K562 (cell line): ENCODE results near the gene PACS1. TPM values are rescaled to one million over a fixed set of nuclear protein-coding genes. Genes with fewer than 3 reads are reported as not detected.

Source experiments
- ATAC-seq: fragments of 200-7000 bp; cut with Tn5 transposase; 3 replicates; pipeline ENCODE4 v1.9.1; 2020; ENCODE audit warnings: moderate library complexity
- BruUV-seq: library from RNA; stranded (reverse); fragments of 400-500 nt; replicated peaks from 2 replicates; lab custom pipeline; 2021; lab: Mats Ljungman, UMichigan
- CTCF ChIA-PET: fragments of 300-600 bp; formaldehyde crosslinking; extraction: SDS; loops from one replicate; lab custom pipeline; 2021; ENCODE audit warnings: low intra/inter-chr PET ratio; lab: Yijun Ruan, JAX
- POLR2A ChIA-PET: fragments of 300-600, 350-650 bp; sonication (Branson Sonifier 250); formaldehyde crosslinking; extraction: SDS; loops from one replicate; lab custom pipeline; 2021; ENCODE audit warnings: antibody characterized with exemption, inconsistent platforms; lab: Yijun Ruan, JAX
- DNase-seq, 4 experiments: peaks; one replicate each; pipeline versions ENCODE4 v3.0.0 to v3.0.0-alpha.2; 2011 to 2018; ENCODE audit warnings: low spot score in 3 of 4, mixed read lengths in 3 of 4; ENCODE audit errors: extremely low read depth in 1 of 4
- FAIRE-seq: peaks from 2 replicates; lab custom pipeline; 2011; peaks lifted over from hg19 to GRCh38; lab: Jason Lieb, UNC
- H2AFZ ChIP-seq: 2 replicates; pipeline ENCODE4 v1.6.0; 2011; ENCODE audit warnings: low read depth, low read length, control low read depth, inconsistent platforms
- H3K27ac ChIP-seq: fragments of 200-600 bp; 3 replicates; pipeline ENCODE4 v1.8.0; 2011; ENCODE audit warnings: low read depth, mild to moderate bottlenecking, control low read depth, inconsistent platforms, low read length, moderate library complexity, mixed read lengths; ENCODE audit errors: extremely low read depth
- H3K27me3 ChIP-seq, 2 experiments: fragments of 300-600 bp in 1 of 2; 2 replicates in 1 of 2; 3 replicates in 1 of 2; pipeline versions ENCODE4 v1.6.0 to v1.8.0; 2011; ENCODE audit warnings: inconsistent platforms in 2 of 2, low read length in 2 of 2, mild to moderate bottlenecking in 1 of 2, mixed read lengths in 1 of 2, moderate library complexity in 1 of 2; ENCODE audit not compliant: control insufficient read depth in 2 of 2, insufficient read depth in 2 of 2
- H3K36me3 ChIP-seq: fragments of 300-600 bp; 3 replicates; pipeline ENCODE4 v1.8.0; 2011; ENCODE audit warnings: mild to moderate bottlenecking, low read length, inconsistent platforms; ENCODE audit not compliant: control insufficient read depth, insufficient read depth
- H3K4me1 ChIP-seq, 2 experiments: fragments of 200-600 bp in 1 of 2; replicated peaks in 1 of 2; 2 replicates in 1 of 2; 3 replicates in 1 of 2; pipeline versions ENCODE4 v1.5.1 to v1.8.0; 2011; ENCODE audit warnings: inconsistent platforms in 2 of 2, low read length in 2 of 2, mild to moderate bottlenecking in 1 of 2, mixed read lengths in 1 of 2, moderate library complexity in 1 of 2; ENCODE audit not compliant: control insufficient read depth in 2 of 2, insufficient read depth in 2 of 2
- H3K4me2 ChIP-seq: 2 replicates; pipeline ENCODE4 v1.6.1; 2011; ENCODE audit warnings: low read length, control low read depth, inconsistent platforms, mixed read lengths; ENCODE audit not compliant: insufficient read depth
- H3K4me3 ChIP-seq: fragments of 200-600 bp; sonication (generic), shearing (Covaris generic); 2 replicates; pipeline ENCODE4 v1.5.1; 2016; ENCODE audit warnings: control low read depth, inconsistent platforms
- H3K79me2 ChIP-seq: fragments of 200-600 bp; 3 replicates; pipeline ENCODE4 v1.8.0; 2011; ENCODE audit warnings: low read length, inconsistent platforms; ENCODE audit not compliant: control insufficient read depth, insufficient read depth
- H3K9ac ChIP-seq, 2 experiments: 2 replicates each; pipeline versions ENCODE4 v1.6.0 to v1.6.1; 2011; ENCODE audit warnings: low read depth in 2 of 2, low read length in 2 of 2, control low read depth in 1 of 2, inconsistent platforms in 1 of 2, mild to moderate bottlenecking in 1 of 2, mixed read lengths in 1 of 2; ENCODE audit not compliant: insufficient read depth in 1 of 2
- H3K9me1 ChIP-seq: one replicate; pipeline ENCODE4 v1.6.0; 2011; ENCODE audit warnings: inconsistent platforms, mild to moderate bottlenecking, low read length, moderate library complexity; ENCODE audit not compliant: control insufficient read depth, insufficient read depth
- H3K9me3 ChIP-seq: replicated peaks from 2 replicates; pipeline ENCODE4 v1.5.1; 2011; ENCODE audit warnings: low read depth, low read length, inconsistent platforms; ENCODE audit not compliant: control insufficient read depth, insufficient read depth
- H4K20me1 ChIP-seq: replicated peaks from 2 replicates; pipeline ENCODE4 v1.6.1; 2011; ENCODE audit warnings: low read length, inconsistent platforms, mixed read lengths; ENCODE audit not compliant: control insufficient read depth, insufficient read depth
- DPF2 ChIP-seq: fragments of 450-650 bp; IDR thresholded peaks from 2 replicates; pipeline ENCODE4 v1.6.1; 2016
- FOS ChIP-seq: IDR thresholded peaks from 3 replicates; pipeline ENCODE4 v1.6.1; 2011; ENCODE audit not compliant: insufficient read length; ENCODE audit errors: extremely low read depth
- FOXA3 ChIP-seq, 2 experiments: fragments of 450-650 bp in 1 of 2; sonication (generic) in 1 of 2; formaldehyde crosslinking; IDR thresholded peaks in 1 of 2; conservative IDR thresholded peaks in 1 of 2; 2 replicates each; pipeline versions ENCODE4 v1.4.0 to v1.8.0; 2020 to 2022; ENCODE audit warnings: mild to moderate bottlenecking in 2 of 2, missing genetic modification reagents in 1 of 2
- HMG20A ChIP-seq: fragments of 450-650 bp; formaldehyde crosslinking; conservative IDR thresholded peaks from 2 replicates; pipeline ENCODE4 v1.4.0; 2020; ENCODE audit warnings: mild to moderate bottlenecking, mixed read lengths
- SMAD3 ChIP-seq: fragments of 450-650 bp; formaldehyde crosslinking; conservative IDR thresholded peaks from 2 replicates; pipeline ENCODE4 v1.4.0; 2020; ENCODE audit warnings: mild to moderate bottlenecking
- SPI1 ChIP-seq: IDR thresholded peaks from 2 replicates; pipeline ENCODE4 v1.6.1; 2011; ENCODE audit warnings: low read depth, low read length, control low read depth, borderline replicate concordance
- SRF ChIP-seq, 2 experiments: fragments of 250-450, 450-650 bp in 1 of 2; sonication (Bioruptor Pico) in 1 of 2; sonication (generic) in 1 of 2; formaldehyde crosslinking; IDR thresholded peaks; 2 replicates each; pipeline versions ENCODE4 v1.5.0 to v1.5.1; 2020 to 2022; ENCODE audit warnings: mild to moderate bottlenecking in 1 of 2, missing genetic modification reagents in 1 of 2
- ZNF217 ChIP-seq: sonication (generic); formaldehyde crosslinking; IDR thresholded peaks from 2 replicates; pipeline ENCODE4 v1.8.0; 2022; ENCODE audit warnings: mild to moderate bottlenecking, missing genetic modification reagents
- ZNF644 ChIP-seq: fragments of 200-800 bp; sonication (Bioruptor generic); IDR thresholded peaks from 2 replicates; pipeline ENCODE4 v1.6.1; 2016; ENCODE audit warnings: low read depth, missing genetic modification characterization, missing compliant biosample characterization
- ZSCAN29 ChIP-seq: fragments of 450-650 bp; IDR thresholded peaks from 2 replicates; pipeline ENCODE4 v1.6.1; 2017
- WGBS: fragments of 100-300 bp; shearing (Covaris generic); methylation state at CpG from one replicate; pipeline ENCODE4 v1.1.6; 2016; ENCODE audit warnings: low coverage, mixed read lengths; ENCODE audit not compliant: insufficient coverage; ENCODE audit errors: missing lambda C conversion rate; 5-methylcytosine and 5-hydroxymethylcytosine counted together
- in situ Hi-C: fragments of 300-500 bp; cut with MboI; formaldehyde crosslinking; loops from 4 replicates; pipeline ENCODE4 v1.15.0; 2018; ENCODE audit warnings: inconsistent platforms, mixed read lengths
- intact Hi-C: fragments of 100-400 bp; cut with micrococcal nuclease; formaldehyde crosslinking; loops from 2 replicates; pipeline ENCODE4 v1.14.2; 2022
- polyA plus RNA-seq, 8 experiments: library from polyadenylated mRNA; depleted of rRNA in 4 of 8; stranded (reverse) in 5 of 8; unstranded in 3 of 8; fragments of >200 nt; fragmentation: Nextera tagmentation in 2 of 8; fragmentation: Illumina TruSeq in 1 of 8; extraction: Ambion mirVana in 2 of 8; extraction: Trizol in 1 of 8; gene quantifications; 2 replicates each; pipeline versions ENCODE4 v1.2.1 to v1.2.3, GENCODE V29; 2011 to 2014; ENCODE audit warnings: inconsistent platforms in 1 of 8, missing spikeins in 1 of 8
- total RNA-seq, 7 experiments: library from RNA; depleted of rRNA in 6 of 7; stranded (reverse); fragments of >200 nt in 6 of 7; fragmentation: Illumina TruSeq in 2 of 7; extraction: Trizol in 2 of 7; gene quantifications; 2 replicates each; pipeline versions ENCODE4 v1.2.1 to v1.2.3, GENCODE V29; 2011 to 2021; ENCODE audit warnings: low replicate concordance in 1 of 7
- TF ChIP-seq, protein P1 (sequence below): sonication (generic); formaldehyde crosslinking; IDR thresholded peaks from 2 replicates; pipeline ENCODE4 v1.8.1; 2023; ENCODE audit warnings: mild to moderate bottlenecking, missing genetic modification reagents

Gene PACS1
- total and polyA plus RNA-seq, 9 of the 15 experiments (the other 6 are each of a cell fraction or from before 2014, with no cell fraction given), result 0.34 to 28.1 (median 8.5) TPM

DNA sequence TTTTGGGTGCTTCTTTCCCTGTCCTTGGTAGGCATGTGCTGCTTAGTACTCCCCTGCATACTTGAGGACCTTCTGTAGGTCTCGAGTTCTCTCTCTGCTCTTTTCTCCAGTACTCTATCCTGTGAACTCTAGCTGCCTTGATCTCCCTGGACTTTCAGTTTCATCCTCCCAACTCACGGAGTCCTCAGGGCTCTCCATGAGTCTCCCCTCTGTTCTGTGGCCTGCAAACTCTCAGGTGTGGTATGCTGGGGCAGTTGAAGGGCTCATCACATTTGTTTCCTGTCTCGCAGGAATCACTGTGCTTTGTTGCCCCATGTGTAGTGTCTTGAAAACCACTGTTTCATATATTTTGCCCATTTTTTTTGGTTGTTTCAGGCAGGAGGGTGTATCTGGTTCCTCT is 3.3 kb upstream of the PACS1 start (continued):
- TF ChIP-seq, protein P1, sequence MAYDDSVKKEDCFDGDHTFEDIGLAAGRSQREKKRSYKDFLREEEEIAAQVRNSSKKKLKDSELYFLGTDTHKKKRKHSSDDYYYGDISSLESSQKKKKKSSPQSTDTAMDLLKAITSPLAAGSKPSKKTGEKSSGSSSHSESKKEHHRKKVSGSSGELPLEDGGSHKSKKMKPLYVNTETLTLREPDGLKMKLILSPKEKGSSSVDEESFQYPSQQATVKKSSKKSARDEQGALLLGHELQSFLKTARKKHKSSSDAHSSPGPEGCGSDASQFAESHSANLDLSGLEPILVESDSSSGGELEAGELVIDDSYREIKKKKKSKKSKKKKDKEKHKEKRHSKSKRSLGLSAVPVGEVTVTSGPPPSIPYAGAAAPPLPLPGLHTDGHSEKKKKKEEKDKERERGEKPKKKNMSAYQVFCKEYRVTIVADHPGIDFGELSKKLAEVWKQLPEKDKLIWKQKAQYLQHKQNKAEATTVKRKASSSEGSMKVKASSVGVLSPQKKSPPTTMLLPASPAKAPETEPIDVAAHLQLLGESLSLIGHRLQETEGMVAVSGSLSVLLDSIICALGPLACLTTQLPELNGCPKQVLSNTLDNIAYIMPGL, result no peak
- TF ChIP-seq FOXA3 (CRISPR knock-in tag; conservative IDR thresholded peaks at IDR 0.05 in 1 of 2, IDR thresholded peaks at IDR 0.05 in 1 of 2), result no peak
- TF ChIP-seq, all 486 proteins: peak for 0

DNA sequence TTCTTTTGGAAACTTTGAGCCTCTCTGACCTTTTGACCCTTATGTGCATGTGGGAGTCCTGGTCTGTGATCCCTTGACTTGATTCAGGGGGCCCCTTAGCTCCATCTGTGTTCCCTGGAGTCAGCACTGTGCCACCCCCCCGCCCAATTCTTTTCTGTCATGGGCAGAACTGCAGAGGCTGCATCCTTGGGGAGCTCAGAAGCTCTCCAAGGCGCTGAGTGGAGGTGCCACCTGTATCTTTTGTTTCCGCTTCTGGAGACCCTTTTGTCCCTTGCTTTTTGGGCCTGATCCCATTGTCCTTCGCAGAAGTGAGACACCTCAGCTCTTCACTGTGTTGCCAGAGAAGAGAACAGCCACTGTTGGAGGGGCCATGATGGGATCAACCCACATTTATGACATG is 2.4 kb upstream of the PACS1 start:
- TF ChIP-seq ZNF644 (tag) (no peak), ZSCAN29 (no peak), ZNF217 (no peak), SRF (CRISPR knock-in tag; IDR thresholded peaks at IDR 0.05) (no peak), HMG20A (CRISPR knock-in tag) (no peak), FOS (no peak), SPI1 (no peak), DPF2 (no peak), SMAD3 (CRISPR knock-in tag) (no peak)
- WGBS, result 78% methylated on average over 4 of the region's 4 CpGs
- Histone ChIP-seq H3K27me3 (no peaks in the 10 kb centered on the region), H3K4me1 (peaks cover 19 to 31% of the 10 kb centered on the region in 2 experiments), H3K4me2 (no peak overlapping the region), H4K20me1 (peaks cover 4% of the 10 kb centered on the region; the same call in 1 of the 2 replicates), H3K27ac (peak overlapping the region; percentile 39; the same call in 2 of the 3 replicates), H3K9ac (peak overlapping the region in 1 of 2 experiments; percentile 19; a peak in 1 of 4 replicates), H3K9me3 (no peaks in the 10 kb centered on the region), H3K9me1 (no peaks in the 10 kb centered on the region), H3K79me2 (peaks cover 29% of the 10 kb centered on the region), H3K36me3 (peaks cover 69% of the 10 kb centered on the region), H2AFZ (no peak overlapping the region), H3K4me3 (no peak overlapping the region)
- ChIA-PET CTCF (no interaction called here), POLR2A (interaction anchor here (0.6 to 5.3 kb wide), 5 partner anchors 8 to 208 kb away, joined by 3 to 47 read pairs (median 8); partner anchors contain the start of gene SF3B2)
- BruUV-seq, result no TSS peak
- in situ Hi-C loops, result no loop called here
- intact Hi-C loops, result loop anchor here (5.0 kb wide), 1 partner anchor 65 kb away; the partner anchor contains the start of genes BANF1 and EIF1AD
- no peak for ATAC-seq
- FAIRE-seq, result no peak
- DNase-seq, result no peak
